Measurements from ENCODE around the gene CLEC16A.

DNA sequence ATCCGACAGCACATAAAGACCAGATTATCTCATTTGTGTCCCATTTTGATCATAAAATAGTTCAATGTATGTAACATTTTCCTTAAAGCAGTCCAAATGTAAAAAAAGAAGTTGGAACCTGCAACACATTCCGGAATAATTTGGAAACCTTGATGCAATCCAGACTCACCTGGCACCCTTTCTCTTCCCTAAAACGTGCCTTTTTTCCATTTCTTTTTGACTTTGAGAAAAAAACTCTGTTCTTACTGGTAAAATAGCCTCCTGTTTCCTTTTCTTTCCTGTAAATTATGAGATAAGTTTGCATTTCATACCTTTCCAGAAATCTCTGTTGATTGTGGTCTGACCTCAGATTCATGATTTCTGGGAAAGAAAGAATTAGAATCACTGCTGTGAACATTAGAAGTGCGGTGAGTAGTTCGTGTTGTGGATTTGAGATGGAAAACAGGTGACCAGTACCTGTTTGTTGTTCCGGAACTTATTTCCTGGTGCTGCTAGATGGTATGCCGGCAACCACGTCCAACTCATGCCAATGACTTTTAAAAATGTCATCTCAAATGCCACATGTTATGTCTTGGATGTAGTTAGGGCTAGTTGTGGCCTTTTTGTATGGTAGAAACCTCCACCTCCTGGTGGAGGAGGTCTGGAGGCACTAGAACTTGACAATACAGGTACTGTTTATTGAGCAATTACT, 203.5 kb downstream of the CLEC16A start:
- no peak for TF ChIP-seq CTCF (IDR thresholded peaks at IDR 0.05)
- no peak for TF ChIP-seq POLR2AphosphoS5 (IDR thresholded peaks at IDR 0.05)

Data from breast epithelium (tissue), 3 donors.